Mucosa of descending colon (tissue), 3 donors: Measurements from ENCODE around the gene TPSG1. TPM values are rescaled to one million over a fixed set of nuclear protein-coding genes. Genes with fewer than 3 reads are reported as not detected.
"Not testable (repeated sequence)": the region's sequence is repeated elsewhere in the genome, so short reads cannot be mapped to it uniquely, and the experiment has no call there.

ENCODE experiments used
- ATAC-seq: fragments of 200-7000 bp; cut with Tn5 transposase; one replicate; pipeline ENCODE4 v1.9.1; 2020; ENCODE audit warnings: mild to moderate bottlenecking, moderate library complexity
- DNase-seq, 3 donors: peaks; one replicate each; pipeline ENCODE4 v3.0.0-alpha.2; 2020
- H3K36me3 ChIP-seq: fragments of 200-600 bp; one replicate; pipeline ENCODE4 v1.8.0; 2021; ENCODE audit warnings: low read depth, mild to moderate bottlenecking
- H3K4me1 ChIP-seq: fragments of 200-600 bp; one replicate; pipeline ENCODE4 v1.8.0; 2021; ENCODE audit warnings: low read depth, mild to moderate bottlenecking
- H3K4me3 ChIP-seq: fragments of 200-600 bp; one replicate; pipeline ENCODE4 v1.8.0; 2021; ENCODE audit warnings: mild to moderate bottlenecking
- H3K9me3 ChIP-seq: fragments of 200-600 bp; one replicate; pipeline ENCODE4 v1.8.0; 2021; ENCODE audit warnings: mild to moderate bottlenecking
- intact Hi-C, 2 donors: fragments of 100-400 bp; cut with DNase I in 1 of 2; cut with micrococcal nuclease in 1 of 2; formaldehyde crosslinking; loops; one replicate each; pipeline versions ENCODE4 v1.11.0 to v1.11.1; 2022; cut with DNase I, micrococcal nuclease
- total RNA-seq, 3 donors: library from RNA; stranded (reverse); fragmentation: NEBNext Ultra II Directional in 2 of 3; extraction: Animal tissue kit (Norgen Biotek cat#: 25700) in 2 of 3; gene quantifications; one replicate each; pipeline versions ENCODE4 v1.2.1 to v1.2.4, GENCODE V29; 2021 to 2023
- TF ChIP-seq, protein P1 (sequence below): fragments of 200-600 bp; IDR thresholded peaks from one replicate; pipeline ENCODE4 v1.8.0; 2022; ENCODE audit warnings: antibody characterized with exemption, mild to moderate bottlenecking
- donor health status: DM: no; HTN: no; CAD: no; lungs with moderate emphysema.
- donor health status: DM: no; HTN: no; CAD: no.
- donor health status: DM: no; HTN: yes; CAD: no.

The TPSG1 gene
- total RNA-seq, 3 donors from 2014 or later, result 23.3 to 61.3 (median 53.7) TPM

DNA sequence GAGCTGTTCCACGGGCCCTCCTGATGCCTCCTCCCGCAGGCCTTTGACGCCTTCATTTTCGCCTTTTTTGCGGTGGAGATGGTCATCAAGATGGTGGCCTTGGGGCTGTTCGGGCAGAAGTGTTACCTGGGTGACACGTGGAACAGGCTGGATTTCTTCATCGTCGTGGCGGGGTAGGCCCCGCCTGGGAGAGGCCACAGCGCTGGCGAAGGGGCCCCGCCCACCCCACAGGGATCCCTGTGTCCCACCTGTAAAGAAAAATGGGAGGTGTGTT lies 29.7 kb downstream of the TPSG1 start:
- no peaks in the 10 kb centered on the region for H3K36me3 ChIP-seq
- no peak for ATAC-seq
- DNase-seq, result no peak
- H3K4me3 ChIP-seq, result no peak overlapping the region
- H3K4me1 ChIP-seq, result no peaks in the 10 kb centered on the region
- no peaks in the 10 kb centered on the region for H3K9me3 ChIP-seq
- TF ChIP-seq, protein P1, sequence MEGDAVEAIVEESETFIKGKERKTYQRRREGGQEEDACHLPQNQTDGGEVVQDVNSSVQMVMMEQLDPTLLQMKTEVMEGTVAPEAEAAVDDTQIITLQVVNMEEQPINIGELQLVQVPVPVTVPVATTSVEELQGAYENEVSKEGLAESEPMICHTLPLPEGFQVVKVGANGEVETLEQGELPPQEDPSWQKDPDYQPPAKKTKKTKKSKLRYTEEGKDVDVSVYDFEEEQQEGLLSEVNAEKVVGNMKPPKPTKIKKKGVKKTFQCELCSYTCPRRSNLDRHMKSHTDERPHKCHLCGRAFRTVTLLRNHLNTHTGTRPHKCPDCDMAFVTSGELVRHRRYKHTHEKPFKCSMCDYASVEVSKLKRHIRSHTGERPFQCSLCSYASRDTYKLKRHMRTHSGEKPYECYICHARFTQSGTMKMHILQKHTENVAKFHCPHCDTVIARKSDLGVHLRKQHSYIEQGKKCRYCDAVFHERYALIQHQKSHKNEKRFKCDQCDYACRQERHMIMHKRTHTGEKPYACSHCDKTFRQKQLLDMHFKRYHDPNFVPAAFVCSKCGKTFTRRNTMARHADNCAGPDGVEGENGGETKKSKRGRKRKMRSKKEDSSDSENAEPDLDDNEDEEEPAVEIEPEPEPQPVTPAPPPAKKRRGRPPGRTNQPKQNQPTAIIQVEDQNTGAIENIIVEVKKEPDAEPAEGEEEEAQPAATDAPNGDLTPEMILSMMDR, result no peak
- intact Hi-C loops, result no loop called here

DNA sequence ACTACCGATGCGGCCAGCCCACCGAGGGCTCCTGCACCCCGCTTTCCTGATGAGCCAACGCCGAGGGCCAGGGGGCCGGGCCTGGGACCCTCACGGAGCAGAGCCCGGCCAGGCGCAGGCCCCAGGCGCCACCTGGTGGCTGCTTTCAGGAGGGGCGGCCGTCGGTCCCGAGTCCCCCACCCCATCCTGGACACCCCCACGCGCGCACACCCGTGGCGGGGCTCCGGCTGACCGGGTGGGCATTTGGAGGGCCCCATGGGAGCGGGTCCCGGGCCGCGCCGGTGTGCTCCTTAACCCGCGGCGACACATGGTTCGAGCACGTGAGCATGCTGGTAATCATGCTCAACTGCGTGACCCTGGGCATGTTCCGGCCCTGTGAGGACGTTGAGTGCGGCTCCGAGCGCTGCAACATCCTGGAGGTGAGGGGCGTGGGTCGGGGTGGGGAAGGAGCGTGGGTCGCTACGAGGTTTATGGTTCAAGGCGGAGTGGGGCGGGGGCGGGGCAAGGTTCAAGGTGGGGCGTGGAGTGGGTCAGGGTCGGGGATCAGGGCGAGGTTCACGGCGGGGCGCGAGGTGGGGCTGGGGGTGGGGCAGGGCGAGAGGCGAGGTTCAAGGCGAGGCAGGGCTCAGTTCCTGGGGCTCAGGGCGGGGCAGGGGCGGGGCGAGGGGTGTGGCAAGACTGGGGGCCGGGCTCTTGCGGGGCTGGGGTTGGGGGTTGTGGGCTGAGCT lies 30.2 kb downstream of the TPSG1 start:
- Histone ChIP-seq H3K9me3 (no peaks in the 10 kb centered on the region), H3K4me3 (no peak overlapping the region), H3K36me3 (no peaks in the 10 kb centered on the region), H3K4me1 (no peaks in the 10 kb centered on the region)
- ATAC-seq (peak; percentile 16), DNase-seq (no peak)
- TF ChIP-seq, protein P1, result peak; percentile 24
- intact Hi-C loops, result no loop called here

DNA sequence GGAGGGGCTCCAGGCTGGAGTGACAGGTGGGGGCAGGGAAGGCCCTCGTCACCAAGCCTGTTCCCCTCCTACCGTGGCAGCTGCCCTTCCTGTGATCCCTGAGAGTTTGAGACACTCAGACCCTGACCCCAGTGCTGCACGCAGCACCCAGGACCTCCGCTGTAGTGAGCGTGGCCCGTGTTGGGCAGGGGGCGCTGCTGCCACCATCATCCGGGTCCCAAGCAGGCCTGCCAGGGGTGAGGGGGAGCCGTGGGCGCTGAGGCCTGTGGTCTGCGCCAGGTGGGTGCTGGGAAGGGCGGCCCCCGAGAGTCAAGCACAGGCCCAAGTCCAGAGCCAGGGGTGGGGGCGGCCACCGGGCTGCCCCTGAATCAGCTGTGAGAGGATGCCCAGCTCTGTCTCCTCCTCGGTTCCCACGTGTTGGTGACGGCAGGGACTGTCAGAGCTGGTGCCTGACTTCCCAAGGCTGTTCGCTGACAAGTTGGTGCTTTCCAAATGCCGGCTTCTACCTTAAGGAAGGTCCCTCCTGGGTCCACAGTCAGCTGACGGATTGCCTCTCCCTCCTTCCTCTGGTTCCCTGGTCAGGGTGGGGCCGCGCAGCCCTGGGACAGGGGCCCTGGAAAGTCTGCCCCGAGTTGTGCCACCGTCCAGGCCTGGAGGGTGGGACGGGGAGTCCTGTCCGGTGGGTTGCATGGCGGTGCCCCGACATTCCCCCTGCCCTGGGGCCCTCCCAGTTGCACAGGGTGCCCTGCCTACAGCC lies 31.1 kb downstream of the TPSG1 start:
- ATAC-seq, result no peak
- TF ChIP-seq, protein P1, result no peak
- Histone ChIP-seq H3K9me3 (no peaks in the 10 kb centered on the region), H3K4me3 (no peak overlapping the region), H3K36me3 (no peaks in the 10 kb centered on the region), H3K4me1 (no peaks in the 10 kb centered on the region)
- intact Hi-C loops, result no loop called here
- no peak for DNase-seq

DNA sequence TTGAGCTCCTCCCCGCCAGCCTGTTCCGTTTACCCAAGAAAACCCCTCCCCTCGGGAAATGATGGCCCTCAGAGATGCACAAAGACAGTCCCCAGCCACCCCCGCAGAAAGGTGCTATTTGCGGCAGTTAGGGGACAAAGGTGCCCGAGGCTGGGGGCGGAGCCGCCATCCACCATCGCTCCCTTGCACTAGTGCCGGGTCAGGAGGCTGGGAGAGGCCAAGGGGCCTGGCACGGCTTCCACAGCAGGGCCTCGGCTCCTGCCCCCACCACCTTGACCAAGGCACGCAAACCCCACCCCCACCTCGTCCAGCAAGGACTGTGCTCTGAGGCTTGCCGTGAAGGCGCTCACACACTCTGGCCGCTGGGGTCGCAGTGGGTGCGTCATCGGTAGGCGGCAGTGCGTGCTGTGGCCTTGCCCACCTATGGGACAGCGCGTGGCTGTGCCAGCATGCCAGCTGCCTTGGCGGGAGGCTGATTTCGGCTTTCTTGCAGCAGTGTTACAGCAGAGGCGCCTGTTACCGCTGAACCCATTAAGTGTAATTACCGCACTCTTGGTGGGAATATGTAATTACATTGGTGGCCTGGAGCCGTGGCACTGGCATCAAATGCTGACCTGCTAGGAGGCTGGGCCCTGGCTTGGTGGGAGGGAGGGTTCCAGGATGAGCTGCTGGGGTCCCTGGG lies 31.8 kb downstream of the TPSG1 start:
- Histone ChIP-seq H3K36me3 (no peaks in the 10 kb centered on the region), H3K4me1 (no peaks in the 10 kb centered on the region), H3K9me3 (no peaks in the 10 kb centered on the region), H3K4me3 (no peak overlapping the region)
- TF ChIP-seq, protein P1, result no peak
- no peak for DNase-seq
- intact Hi-C loops, result no loop called here
- ATAC-seq, result peak; percentile 23

DNA sequence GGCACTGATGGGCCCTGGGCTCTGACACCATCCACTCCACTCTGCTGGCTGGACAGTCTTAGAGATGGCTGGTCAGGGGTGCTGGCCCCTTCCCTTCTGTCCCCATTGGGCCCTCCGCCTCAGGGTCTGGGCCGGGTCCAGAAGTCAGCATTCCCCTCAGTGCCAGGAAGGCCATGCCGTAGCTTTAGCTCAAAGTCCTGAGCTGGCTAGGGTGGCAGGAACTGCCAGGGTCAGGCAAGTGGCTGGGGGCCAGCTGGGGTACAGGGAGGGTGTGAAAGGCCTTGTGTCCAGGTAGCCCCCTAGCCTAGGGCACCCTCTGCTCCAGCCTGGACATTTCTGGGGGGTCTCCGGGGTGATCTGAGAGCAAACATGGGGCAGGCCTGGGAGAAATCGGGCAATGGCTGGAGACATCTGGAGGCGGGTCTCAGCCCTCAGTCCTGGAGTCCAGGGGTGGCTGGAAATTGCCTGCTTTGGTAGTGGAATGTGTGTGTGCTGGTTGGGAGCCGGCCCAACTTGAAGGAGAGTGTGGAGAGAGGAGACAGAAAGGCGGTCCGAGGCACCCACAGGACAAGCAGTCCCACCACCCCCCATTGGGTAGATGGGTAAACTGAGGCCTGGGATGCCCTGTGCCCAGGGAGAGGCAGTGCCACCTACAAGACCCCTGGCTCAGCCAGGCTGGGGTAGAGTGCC lies 32.5 kb downstream of the TPSG1 start:
- intact Hi-C loops, result no loop called here
- Histone ChIP-seq H3K36me3 (no peaks in the 10 kb centered on the region), H3K4me3 (no peak overlapping the region), H3K9me3 (no peaks in the 10 kb centered on the region), H3K4me1 (no peaks in the 10 kb centered on the region)
- DNase-seq, result no peak
- ATAC-seq, result no peak
- TF ChIP-seq, protein P1, result no peak

DNA sequence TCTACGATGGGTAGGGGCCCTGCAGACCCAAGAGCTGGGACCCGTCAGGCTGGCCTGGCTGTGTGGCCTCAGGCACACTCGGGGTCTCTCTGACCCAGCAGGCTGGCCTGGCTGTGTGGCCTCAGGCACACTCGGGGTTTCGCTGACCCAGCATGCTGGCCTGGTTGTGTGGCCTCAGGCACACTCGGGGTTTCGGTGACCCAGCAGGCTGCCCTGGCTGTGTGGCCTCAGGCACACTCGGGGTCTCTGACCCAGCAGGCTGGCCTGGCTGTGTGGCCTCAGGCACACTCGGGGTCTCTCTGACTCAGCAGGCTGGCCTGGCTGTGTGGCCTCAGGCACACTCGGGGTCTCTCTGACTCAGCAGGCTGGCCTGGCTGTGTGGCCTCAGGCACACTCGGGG lies 34.3 kb downstream of the TPSG1 start:
- ATAC-seq, DNase-seq, intact Hi-C loops, H3K4me3 ChIP-seq, H3K4me1 ChIP-seq, H3K9me3 ChIP-seq, H3K36me3 ChIP-seq: not testable (repeated sequence)
